Measurements from ENCODE around the gene CTTN.

The CTTN gene

GRCh38 chr11:70410276-70411205 is 12.2 kb downstream of the CTTN start:
- no peak for DNase-seq

GRCh38 chr11:70411713-70412452 is 13.6 kb downstream of the CTTN start:
- DNase-seq = no peak

- DNase-seq = no peak
Observed at GRCh38 chr11:70413151-70413550, 14.8 kb downstream of the CTTN start.

GRCh38 chr11:70414341-70415100 is 16.2 kb downstream of the CTTN start:
- no peak for DNase-seq

GRCh38 chr11:70415191-70415590 is 16.9 kb downstream of the CTTN start:
- DNase-seq = peak; percentile 82

- DNase-seq = peak; percentile 68
Observed at GRCh38 chr11:70415642-70416395, 17.5 kb downstream of the CTTN start.

GRCh38 chr11:70416881-70417280 is 18.6 kb downstream of the CTTN start:
- no peak for DNase-seq

GRCh38 chr11:70418130-70418529 is 19.8 kb downstream of the CTTN start:
- no peak for DNase-seq

GRCh38 chr11:70419307-70420007 is 21.1 kb downstream of the CTTN start:
- no peak for DNase-seq

- peak; percentile 54 for DNase-seq
Observed at GRCh38 chr11:70420008-70420464, 21.7 kb downstream of the CTTN start.

GRCh38 chr11:70420496-70420895 is 22.2 kb downstream of the CTTN start:
- DNase-seq = no peak

- DNase-seq = no peak
Observed at GRCh38 chr11:70421123-70421522, 22.8 kb downstream of the CTTN start.

- DNase-seq = no peak
Observed at GRCh38 chr11:70422692-70423522, 24.6 kb downstream of the CTTN start.

- peak; percentile 57 for DNase-seq
Observed at GRCh38 chr11:70423523-70424505, 25.5 kb downstream of the CTTN start.

GRCh38 chr11:70424765-70425344 is 26.5 kb downstream of the CTTN start:
- DNase-seq = no peak

- no peak for DNase-seq
Observed at GRCh38 chr11:70427436-70427835, 29.1 kb downstream of the CTTN start.

- no peak for DNase-seq
Observed at GRCh38 chr11:70428701-70429427, 30.5 kb downstream of the CTTN start.

- DNase-seq = no peak
Observed at GRCh38 chr11:70429428-70429705, 31.0 kb downstream of the CTTN start.

Data from fibroblast of skin of right biceps (primary cell).